NOMO-1 (cell line): Measurements from ENCODE around the gene CDK5RAP3.
"Not testable (repeated sequence)": the region's sequence is repeated elsewhere in the genome, so short reads cannot be mapped to it uniquely, and the experiment has no call there.

Experiments used
- DNase-seq, 2 experiments: peaks; one replicate each; lab custom pipeline; 2025; ENCODE audit not compliant: unreplicated experiment in 2 of 2; lab: John Stamatoyannopoulos, UW

CDK5RAP3 gene

GRCh38 chr17:48017817-48018158 is 46.9 kb downstream of the CDK5RAP3 start:
- not testable (repeated sequence) for DNase-seq

- peak in 1 of 2 experiments; percentile 19 for DNase-seq
Observed at GRCh38 chr17:48021934-48022333, 51.0 kb downstream of the CDK5RAP3 start.

- DNase-seq, result no peak
Observed at GRCh38 chr17:48022901-48023300, 52.0 kb downstream of the CDK5RAP3 start.

GRCh38 chr17:48023400-48024148 is 52.7 kb downstream of the CDK5RAP3 start:
- DNase-seq, result peak; percentile 32 to 73

- peak; percentile 42 to 49 for DNase-seq
Observed at GRCh38 chr17:48024149-48025039, 53.5 kb downstream of the CDK5RAP3 start.

- peak; percentile 93 for DNase-seq
Observed at GRCh38 chr17:48025040-48025903, 54.4 kb downstream of the CDK5RAP3 start.

- no peak for DNase-seq
Observed at GRCh38 chr17:48025904-48026501, 55.1 kb downstream of the CDK5RAP3 start.

GRCh38 chr17:48026502-48027321 is 55.8 kb downstream of the CDK5RAP3 start:
- peak; percentile 80 to 84 for DNase-seq

GRCh38 chr17:48027322-48027981 is 56.5 kb downstream of the CDK5RAP3 start:
- no peak for DNase-seq

GRCh38 chr17:48028736-48029135 is 57.8 kb downstream of the CDK5RAP3 start:
- no peak for DNase-seq

- DNase-seq, result no peak
Observed at GRCh38 chr17:48030531-48030930, 59.6 kb downstream of the CDK5RAP3 start.
